Kidney epithelial cell (primary cell): Measurements from ENCODE around the gene NMNAT1. TPM values are rescaled to one million over a fixed set of nuclear protein-coding genes. Genes with fewer than 3 reads are reported as not detected.
A peak's percentile ranks its signal among the peaks of the same experiment; 100 is the strongest.

Experiments
- DNase-seq: peaks from one replicate; pipeline ENCODE4 v3.0.0-alpha.2; 2010; ENCODE audit warnings: low read depth
- H3K27me3 ChIP-seq: 2 replicates; pipeline ENCODE4 v1.6.0; 2011; ENCODE audit warnings: low read length; ENCODE audit not compliant: control insufficient read depth, insufficient read depth
- H3K36me3 ChIP-seq: 2 replicates; pipeline ENCODE4 v1.5.1; 2011; ENCODE audit warnings: low read length; ENCODE audit not compliant: control insufficient read depth, insufficient read depth
- H3K4me3 ChIP-seq: 2 replicates; pipeline ENCODE4 v1.5.1; 2011; ENCODE audit warnings: low read depth, mild to moderate bottlenecking, control low read depth, low read length
- CTCF ChIP-seq: IDR thresholded peaks from 2 replicates; pipeline ENCODE4 v1.5.1; 2011; ENCODE audit warnings: mild to moderate bottlenecking, moderate library complexity, low read length, control low read depth, inconsistent platforms; ENCODE audit not compliant: insufficient read depth, poor library complexity, severe bottlenecking
- total RNA-seq: library from RNA; depleted of rRNA; stranded (reverse); fragments of >200 nt; gene quantifications from 2 replicates; pipeline ENCODE4 v1.2.3, GENCODE V29; 2015

Gene NMNAT1
- total RNA-seq, 1 donor from 2014 or later = 8.9 TPM

DNA sequence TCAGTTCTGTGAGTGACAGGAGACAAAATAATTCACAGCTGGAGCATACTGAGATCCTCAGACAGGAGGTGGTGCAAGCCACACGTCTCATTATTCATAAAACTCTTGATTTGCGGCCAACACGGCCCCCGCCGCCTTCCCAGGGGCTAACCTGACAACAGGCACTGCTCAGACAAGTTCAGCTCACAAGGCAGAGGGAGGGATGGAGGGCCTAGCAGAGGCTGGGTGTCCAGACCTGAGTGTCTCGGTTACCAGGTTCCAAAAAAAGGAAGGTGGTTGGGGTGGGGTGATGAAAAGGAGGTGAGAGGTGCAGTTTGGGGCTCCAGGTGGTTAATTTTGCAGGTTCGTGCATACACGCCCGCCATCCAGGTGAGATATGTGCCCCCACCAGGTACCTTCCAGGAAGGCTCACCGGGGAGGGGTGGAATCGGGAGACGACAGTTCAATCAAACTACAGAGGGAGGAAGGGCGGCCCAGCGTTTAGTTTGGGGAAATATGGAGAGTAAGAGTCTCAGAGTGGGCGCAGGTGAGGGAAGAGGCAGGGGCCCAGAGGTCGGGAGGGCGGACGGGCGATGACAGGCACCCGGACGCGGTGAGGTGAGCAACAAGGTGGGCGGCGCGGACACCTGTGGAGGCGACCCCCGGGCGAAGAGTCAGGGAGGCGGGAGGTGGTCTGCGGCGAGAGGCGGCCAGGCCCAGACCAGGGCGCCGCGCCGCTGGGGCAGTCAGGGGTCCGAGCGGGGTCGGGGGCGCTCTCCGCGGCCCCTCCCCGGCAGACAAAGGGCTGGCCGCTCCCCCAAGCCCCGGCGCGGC lies 33.8 kb upstream of the NMNAT1 start:
- no peak for DNase-seq
- no peaks in the 10 kb centered on the region for H3K27me3 ChIP-seq
- no peaks in the 10 kb centered on the region for H3K36me3 ChIP-seq
- no peak for TF ChIP-seq CTCF
- peak overlapping the region; percentile 89 for H3K4me3 ChIP-seq

DNA sequence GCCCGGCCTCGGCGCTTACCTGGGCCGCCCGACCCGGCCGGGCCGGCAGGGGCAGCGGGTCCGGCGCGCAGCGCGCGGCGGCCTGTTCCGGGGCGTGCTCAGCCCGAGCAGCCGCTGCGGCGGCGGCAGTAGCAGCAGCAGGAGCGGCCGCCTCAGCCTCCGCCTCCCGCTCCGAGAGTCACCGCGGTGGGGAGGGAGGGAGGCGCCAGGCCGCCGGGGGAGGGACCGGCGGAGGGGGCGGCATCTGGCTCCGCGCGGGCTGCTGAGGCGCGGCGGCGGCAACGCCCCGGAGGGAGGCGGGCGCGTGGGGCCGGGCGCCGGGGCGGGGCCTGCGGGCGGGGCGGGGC lies 33.2 kb upstream of the NMNAT1 start, which contains the start of gene CTNNBIP1:
Gene CTNNBIP1 (minus strand): TSS at position 194 of the 347 bp plus-strand sequence. CDS start 38,205 bp downstream, outside the sequence.
- DNase-seq = no peak
- Histone ChIP-seq H3K4me3 (peak within 1 kb of the TSS; percentile 89), H3K27me3 (no peaks in the 10 kb centered on the region), H3K36me3 (no peaks in the 10 kb centered on the region)
- no peak for TF ChIP-seq CTCF

DNA sequence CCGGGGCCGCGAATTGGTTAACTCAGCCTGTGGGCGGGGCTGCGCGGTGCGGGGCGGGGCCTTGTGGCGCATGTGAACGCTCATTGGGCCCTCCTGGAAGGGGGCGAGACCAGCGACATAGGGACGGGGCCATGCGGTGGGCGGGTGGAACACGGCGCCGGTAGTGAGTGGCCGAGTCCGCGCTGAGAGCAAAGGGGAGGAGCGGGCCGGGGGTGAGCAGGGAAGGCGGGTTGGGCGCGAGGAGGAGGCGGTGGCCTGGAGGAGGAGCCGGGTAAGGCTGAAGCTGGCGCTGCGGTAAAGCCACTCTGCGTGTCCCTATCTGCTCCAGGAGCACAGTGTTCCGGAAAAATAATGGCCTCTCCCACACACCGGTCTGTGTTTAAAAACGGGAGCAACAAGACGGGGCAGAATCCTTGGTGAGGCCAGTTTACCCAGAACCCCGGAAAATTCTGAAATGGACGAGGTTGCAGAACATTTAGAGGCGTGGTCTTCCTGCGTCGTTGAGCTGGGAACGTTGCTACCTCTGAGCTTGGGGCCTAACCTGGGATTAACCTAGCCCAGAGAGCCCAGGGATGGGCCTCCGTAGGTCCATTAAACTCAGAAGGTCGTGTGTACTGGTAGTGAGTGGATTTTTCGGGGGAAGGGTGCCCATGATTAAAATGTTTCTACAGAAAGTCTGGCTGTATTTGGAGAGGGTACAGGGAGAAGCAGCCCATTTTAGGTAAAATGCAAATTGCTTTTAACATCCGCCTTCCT lies 32.7 kb upstream of the NMNAT1 start:
- H3K27me3 ChIP-seq = no peaks in the 10 kb centered on the region
- peak overlapping the region; percentile 62 for H3K4me3 ChIP-seq
- no peaks in the 10 kb centered on the region for H3K36me3 ChIP-seq
- TF ChIP-seq CTCF = no peak
- peak; percentile 87 for DNase-seq

DNA sequence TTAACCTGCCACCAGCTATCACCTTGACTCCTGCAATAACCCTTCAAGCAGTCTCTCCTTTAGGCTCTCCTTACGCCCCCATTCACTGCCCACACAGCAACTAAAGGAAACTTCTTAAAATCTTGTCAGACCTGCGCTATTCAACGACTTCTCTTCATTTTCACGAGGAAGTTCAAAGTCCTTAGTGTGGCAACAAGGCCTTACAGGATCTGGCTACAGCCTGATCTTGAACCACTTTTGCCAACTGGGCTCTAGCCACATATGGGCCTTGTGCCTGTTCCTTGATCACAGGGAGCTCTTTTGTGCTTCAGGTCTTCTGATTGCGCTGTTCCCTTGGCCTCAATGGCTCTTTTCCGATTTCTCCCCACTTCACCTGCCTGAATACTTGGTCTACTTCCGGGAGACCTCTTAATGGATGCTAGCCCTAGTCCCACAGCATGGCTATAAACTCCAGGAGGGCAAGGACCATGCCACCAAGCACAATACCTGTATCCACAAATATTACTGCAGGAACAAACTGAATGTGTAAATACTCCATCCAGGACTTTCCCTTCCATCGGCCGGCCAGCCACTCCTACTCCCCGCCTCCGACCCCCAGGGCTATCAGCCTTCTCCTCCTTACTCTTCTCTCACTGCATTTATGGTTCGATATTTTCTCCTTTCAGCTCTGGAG lies 30.9 kb upstream of the NMNAT1 start:
- no peak for DNase-seq
- no peak for TF ChIP-seq CTCF
- Histone ChIP-seq H3K27me3 (no peaks in the 10 kb centered on the region), H3K36me3 (no peaks in the 10 kb centered on the region), H3K4me3 (no peak overlapping the region)

DNA sequence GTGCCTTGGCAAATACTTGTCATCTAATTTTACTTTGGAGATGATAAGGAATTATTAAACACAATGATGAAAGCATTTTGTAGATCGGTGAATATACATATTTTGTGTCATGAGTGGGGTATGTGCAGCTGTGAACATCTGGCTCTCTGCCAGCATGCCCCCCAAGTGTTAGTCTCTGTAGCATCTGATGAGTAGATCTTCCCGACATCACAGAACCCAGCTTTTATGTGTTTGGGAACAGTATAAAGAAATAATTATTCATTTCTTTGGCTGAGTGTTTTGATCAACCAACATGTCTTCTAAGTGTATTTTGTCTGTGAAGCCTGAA lies 28.7 kb upstream of the NMNAT1 start:
- Histone ChIP-seq H3K36me3 (no peaks in the 10 kb centered on the region), H3K4me3 (no peak overlapping the region), H3K27me3 (no peaks in the 10 kb centered on the region)
- no peak for TF ChIP-seq CTCF
- no peak for DNase-seq
